OCI-LY1 (cell line): ENCODE data around the gene RAPGEF2.

Experiments used
- EZH2 ChIP-seq: fragments of 200-600 bp; sonication (generic), shearing (Covaris generic); IDR thresholded peaks from 2 replicates; pipeline ENCODE4 v1.8.0; 2017; ENCODE audit warnings: borderline replicate concordance, mixed run types, mild to moderate bottlenecking, antibody characterized with exemption, low read length, moderate library complexity, mixed read lengths
- TF ChIP-seq, protein P1 (sequence below): fragments of 200-600 bp; sonication (generic), shearing (Covaris generic); IDR thresholded peaks from 2 replicates; pipeline ENCODE4 v1.5.1; 2017; ENCODE audit warnings: mild to moderate bottlenecking, antibody characterized with exemption, low read length, moderate library complexity, mixed read lengths

DNA sequence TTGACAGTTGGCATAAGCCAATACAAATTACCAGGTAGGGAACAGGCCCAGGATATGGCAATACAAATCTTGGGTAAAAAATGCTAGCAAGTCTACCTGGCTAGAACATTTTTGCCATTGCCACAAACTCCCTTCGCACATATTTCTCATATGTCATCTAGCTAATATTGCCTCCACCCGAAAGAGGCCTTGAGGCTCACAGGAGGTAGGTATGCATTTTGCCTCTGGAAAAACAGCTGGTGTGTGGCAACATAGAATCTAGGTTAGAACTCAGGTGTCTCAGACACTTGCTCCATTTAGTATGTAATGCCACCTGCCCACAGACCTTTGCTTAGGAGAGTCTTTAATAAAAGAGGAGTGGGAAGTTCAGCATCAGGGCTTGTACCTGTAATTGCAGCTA is 16.3 kb upstream of the RAPGEF2 start:
- TF ChIP-seq, protein P1, sequence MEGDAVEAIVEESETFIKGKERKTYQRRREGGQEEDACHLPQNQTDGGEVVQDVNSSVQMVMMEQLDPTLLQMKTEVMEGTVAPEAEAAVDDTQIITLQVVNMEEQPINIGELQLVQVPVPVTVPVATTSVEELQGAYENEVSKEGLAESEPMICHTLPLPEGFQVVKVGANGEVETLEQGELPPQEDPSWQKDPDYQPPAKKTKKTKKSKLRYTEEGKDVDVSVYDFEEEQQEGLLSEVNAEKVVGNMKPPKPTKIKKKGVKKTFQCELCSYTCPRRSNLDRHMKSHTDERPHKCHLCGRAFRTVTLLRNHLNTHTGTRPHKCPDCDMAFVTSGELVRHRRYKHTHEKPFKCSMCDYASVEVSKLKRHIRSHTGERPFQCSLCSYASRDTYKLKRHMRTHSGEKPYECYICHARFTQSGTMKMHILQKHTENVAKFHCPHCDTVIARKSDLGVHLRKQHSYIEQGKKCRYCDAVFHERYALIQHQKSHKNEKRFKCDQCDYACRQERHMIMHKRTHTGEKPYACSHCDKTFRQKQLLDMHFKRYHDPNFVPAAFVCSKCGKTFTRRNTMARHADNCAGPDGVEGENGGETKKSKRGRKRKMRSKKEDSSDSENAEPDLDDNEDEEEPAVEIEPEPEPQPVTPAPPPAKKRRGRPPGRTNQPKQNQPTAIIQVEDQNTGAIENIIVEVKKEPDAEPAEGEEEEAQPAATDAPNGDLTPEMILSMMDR, result no peak
- TF ChIP-seq EZH2, result no peak
